ENCODE data around the gene CDK16. TPM values are rescaled to one million over a fixed set of nuclear protein-coding genes. Genes with fewer than 3 reads are reported as not detected.

Gene CDK16
- total and polyA plus RNA-seq, 7 donors, result 104 to 192 (median 150) TPM

DNA sequence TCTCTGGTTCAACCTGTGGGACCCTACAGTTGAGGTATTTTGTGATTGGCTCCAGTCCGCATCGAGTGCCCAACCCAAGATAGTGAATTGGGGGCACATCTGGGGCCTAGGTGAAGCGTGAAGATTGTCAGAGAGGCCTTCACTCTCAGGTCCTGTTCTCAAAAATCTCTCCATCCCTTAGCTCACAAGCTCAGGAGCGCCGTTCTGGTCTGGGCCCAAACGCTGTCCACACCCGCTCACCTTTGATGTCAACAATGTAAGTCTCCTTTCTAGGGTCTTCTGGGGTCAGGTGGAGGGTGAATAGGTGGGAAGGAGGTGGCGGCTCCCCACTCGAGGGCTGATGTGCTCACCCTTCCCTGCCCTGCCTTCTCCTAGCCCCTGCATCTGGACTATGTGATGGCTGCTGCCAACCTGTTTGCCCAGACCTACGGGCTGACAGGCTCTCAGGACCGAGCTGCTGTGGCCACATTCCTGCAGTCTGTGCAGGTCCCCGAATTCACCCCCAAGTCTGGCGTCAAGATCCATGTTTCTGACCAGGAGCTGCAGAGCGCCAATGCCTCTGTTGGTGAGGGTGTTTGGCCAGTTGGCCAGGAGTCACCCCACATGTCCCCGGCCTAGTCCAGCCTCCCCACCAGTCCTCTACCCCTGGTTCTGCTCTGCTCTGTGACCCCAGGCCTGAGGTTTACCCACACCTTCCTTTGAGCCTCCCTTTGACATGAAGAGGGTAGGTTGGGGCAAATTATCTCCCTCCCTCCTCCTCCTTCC is 7.6 kb upstream of the CDK16 start:
- TF ChIP-seq CTCF (IDR thresholded peaks at IDR 0.05), result no peak
- H3K27ac ChIP-seq, result no peak overlapping the region
- DNase-seq (peak in 1 of 2 donors; percentile 43), ATAC-seq (no peak)
- peaks cover 15 to 100% of the 10 kb centered on the region in 2 donors for H3K36me3 ChIP-seq (ENCODE audit: insufficient read depth in 1 of 2, low read depth in 1 of 2)
- H3K27me3 ChIP-seq (ENCODE audit: insufficient read depth in 3 of 3, low read length in 2 of 3), result no peaks in the 10 kb centered on the region
- no peak overlapping the region for H3K4me3 ChIP-seq
- intact Hi-C loops (cut with DNase I), result no loop called here
- WGBS, 3 donors, result 88 to 95% (median 93%) methylated on average over 8 to 15 of the region's 15 CpGs
- H3K4me1 ChIP-seq, result peaks cover 3% of the 10 kb centered on the region
- no peaks in the 10 kb centered on the region for H3K9me3 ChIP-seq

DNA sequence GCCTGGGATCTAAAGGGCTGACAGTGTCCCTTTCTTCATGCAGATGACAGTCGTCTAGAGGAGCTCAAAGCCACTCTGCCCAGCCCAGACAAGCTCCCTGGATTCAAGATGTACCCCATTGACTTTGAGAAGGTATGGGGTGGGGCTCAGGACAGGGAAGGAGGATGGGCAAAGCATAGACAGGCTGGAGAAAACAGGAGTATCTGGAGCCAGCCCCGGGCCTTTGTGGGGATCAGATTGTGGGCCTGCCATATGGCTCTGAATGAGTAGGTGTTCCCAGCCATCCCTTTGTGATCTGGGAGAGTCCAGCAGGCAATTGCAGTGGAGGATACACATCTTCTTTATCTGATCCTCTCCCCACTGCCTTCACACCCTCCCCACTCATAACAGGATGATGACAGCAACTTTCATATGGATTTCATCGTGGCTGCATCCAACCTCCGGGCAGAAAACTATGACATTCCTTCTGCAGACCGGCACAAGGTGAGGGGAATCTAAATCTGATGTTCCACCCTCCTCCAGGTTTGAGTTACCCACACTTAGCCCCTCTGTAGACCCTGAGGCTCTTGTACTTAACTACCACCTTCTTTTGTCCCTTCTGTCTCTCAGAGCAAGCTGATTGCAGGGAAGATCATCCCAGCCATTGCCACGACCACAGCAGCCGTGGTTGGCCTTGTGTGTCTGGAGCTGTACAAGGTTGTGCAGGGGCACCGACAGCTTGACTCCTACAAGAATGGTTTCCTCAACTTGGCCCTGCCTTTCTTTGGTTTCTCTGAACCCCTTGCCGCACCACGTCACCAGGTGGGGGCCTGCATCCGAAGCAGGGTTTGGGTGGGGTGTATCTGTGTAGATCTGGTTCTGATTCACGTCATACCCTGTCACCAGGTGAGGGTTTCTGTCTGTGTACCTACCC is 5.8 kb upstream of the CDK16 start:
- no peak for ATAC-seq
- Histone ChIP-seq H3K4me1 (peaks cover 14% of the 10 kb centered on the region), H3K27ac (no peak overlapping the region), H3K9me3 (no peaks in the 10 kb centered on the region), H3K27me3 (ENCODE audit: insufficient read depth in 3 of 3, low read length in 2 of 3) (no peaks in the 10 kb centered on the region), H3K4me3 (no peak overlapping the region), H3K36me3 (ENCODE audit: insufficient read depth in 1 of 2, low read depth in 1 of 2) (peaks cover 15 to 92% of the 10 kb centered on the region in 2 donors)
- no peak for DNase-seq
- intact Hi-C loops (cut with DNase I), result no loop called here
- 86 to 92% (median 92%) methylated on average over 12 of the region's 12 CpGs for WGBS, 3 donors
- no peak for TF ChIP-seq CTCF (IDR thresholded peaks at IDR 0.05)

GRCh38 chrX:47214435-47215077 is 3.9 kb upstream of the CDK16 start:
- intact Hi-C loops (cut with DNase I), result no loop called here
- Histone ChIP-seq H3K36me3 (ENCODE audit: insufficient read depth in 1 of 2, low read depth in 1 of 2) (peaks cover 15 to 73% of the 10 kb centered on the region in 2 donors), H3K9me3 (no peaks in the 10 kb centered on the region), H3K4me3 (no peak overlapping the region), H3K27me3 (ENCODE audit: insufficient read depth in 3 of 3, low read length in 2 of 3) (no peaks in the 10 kb centered on the region), H3K4me1 (peaks cover 12% of the 10 kb centered on the region), H3K27ac (no peak overlapping the region)
- DNase-seq (no peak), ATAC-seq (no peak)
- no peak for TF ChIP-seq CTCF (IDR thresholded peaks at IDR 0.05)
- 79 to 87% (median 86%) methylated on average over 20 of the region's 20 CpGs for WGBS, 3 donors

DNA sequence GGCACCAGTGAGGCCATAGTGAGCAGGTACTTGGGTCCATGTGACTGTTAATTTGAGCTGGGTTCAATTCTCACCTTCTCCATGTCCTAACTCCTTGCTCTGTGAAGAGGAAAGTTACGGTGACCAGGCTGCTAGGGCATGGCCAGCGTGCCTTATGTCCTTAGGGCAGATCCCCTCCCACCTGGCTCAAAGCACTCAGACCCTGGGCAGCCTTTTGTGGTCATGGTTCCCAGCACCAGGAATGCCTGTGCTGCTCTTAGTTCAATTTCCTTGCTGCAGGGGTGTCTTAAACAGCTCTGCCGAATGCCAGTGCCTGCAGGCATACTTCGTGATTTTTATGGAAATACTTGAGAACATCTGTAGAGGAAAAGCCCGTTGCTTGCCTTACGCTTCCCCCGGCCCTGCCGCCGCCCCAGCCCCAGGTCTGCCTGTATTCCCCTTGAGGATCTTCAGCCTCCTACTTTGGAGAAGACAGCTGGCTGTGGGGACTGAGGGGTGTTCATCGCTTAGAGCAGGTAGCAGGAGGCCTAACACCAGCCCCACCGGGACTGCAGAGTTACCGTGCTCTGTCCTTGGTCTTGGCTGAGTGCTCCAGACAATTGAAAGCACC is 3.1 kb upstream of the CDK16 start:
- Histone ChIP-seq H3K4me3 (no peak overlapping the region), H3K9me3 (no peaks in the 10 kb centered on the region), H3K36me3 (ENCODE audit: insufficient read depth in 1 of 2, low read depth in 1 of 2) (peaks cover 15 to 64% of the 10 kb centered on the region in 2 donors), H3K27ac (no peak overlapping the region), H3K4me1 (peaks cover 18% of the 10 kb centered on the region), H3K27me3 (ENCODE audit: insufficient read depth in 3 of 3, low read length in 2 of 3) (no peaks in the 10 kb centered on the region)
- no peak for DNase-seq
- WGBS, 3 donors, result 78 to 85% (median 79%) methylated on average over 12 of the region's 12 CpGs
- ATAC-seq, result no peak
- intact Hi-C loops (cut with DNase I), result no loop called here
- TF ChIP-seq CTCF (IDR thresholded peaks at IDR 0.05), result no peak
